Left ventricle myocardium inferior (tissue), 1 donor: Measurements from ENCODE around the gene PRDM16. TPM values are rescaled to one million over a fixed set of nuclear protein-coding genes. Genes with fewer than 3 reads are reported as not detected.

Source experiments
- DNase-seq: peaks from one replicate; pipeline ENCODE4 v3.0.0-alpha.2; 2020
- H3K27ac ChIP-seq: fragments of 200-600 bp; replicated peaks from 2 replicates; pipeline ENCODE4 v1.8.0; 2021
- H3K27me3 ChIP-seq: fragments of 200-600 bp; 2 replicates; pipeline ENCODE4 v1.8.0; 2021; ENCODE audit warnings: low read depth
- H3K36me3 ChIP-seq: fragments of 200-600 bp; 2 replicates; pipeline ENCODE4 v1.8.0; 2021
- H3K4me1 ChIP-seq: fragments of 200-600 bp; 2 replicates; pipeline ENCODE4 v1.8.0; 2021
- H3K4me3 ChIP-seq: fragments of 200-600 bp; 2 replicates; pipeline ENCODE4 v1.8.0; 2021; ENCODE audit warnings: mild to moderate bottlenecking, moderate library complexity
- H3K9me3 ChIP-seq: fragments of 200-600 bp; replicated peaks from 2 replicates; pipeline ENCODE4 v1.8.0; 2021
- intact Hi-C: fragments of 100-400 bp; cut with micrococcal nuclease; formaldehyde crosslinking; loops from one replicate; pipeline ENCODE4 v1.11.0; 2022
- total RNA-seq: library from RNA; stranded (reverse); fragmentation: NEBNext Ultra II Directional; extraction: Animal tissue kit (Norgen Biotek cat#: 25700); gene quantifications from one replicate; pipeline ENCODE4 v1.2.1, GENCODE V29; 2021
- TF ChIP-seq, protein P1 (sequence below): fragments of 200-600 bp; IDR thresholded peaks from 2 replicates; pipeline ENCODE4 v1.8.0; 2021; ENCODE audit warnings: antibody characterized with exemption, mild to moderate bottlenecking, borderline replicate concordance
- donor health status: DM: no; HTN: yes; CAD: no; lungs with severe emphysema.

PRDM16 gene
- total RNA-seq, 1 donor from 2014 or later: 16.6 TPM

DNA sequence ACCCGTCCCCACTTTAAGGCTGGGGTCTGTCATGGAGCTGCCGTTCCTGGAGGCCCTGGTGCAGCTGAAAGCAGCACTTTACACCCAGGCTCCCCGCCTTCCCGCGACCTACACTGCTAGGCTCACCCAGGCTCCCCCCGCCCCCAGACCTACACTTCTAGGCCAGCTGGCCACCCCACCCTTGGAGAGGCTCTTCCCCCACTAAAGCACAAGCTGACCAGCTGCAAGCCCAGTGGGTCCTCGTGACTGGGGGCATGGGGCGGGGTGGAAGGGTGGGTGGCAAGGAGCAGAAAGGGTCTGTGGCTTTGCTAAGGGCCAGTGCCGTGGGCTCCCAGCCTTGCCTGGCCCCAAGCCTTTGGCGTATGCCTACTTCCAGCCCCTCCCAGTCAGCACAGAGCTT is 375.7 kb downstream of the PRDM16 start:
- DNase-seq: no peak
- Histone ChIP-seq H3K27me3 (peaks cover 72% of the 10 kb centered on the region), H3K4me3 (no peak overlapping the region), H3K27ac (no peak overlapping the region), H3K4me1 (no peaks in the 10 kb centered on the region), H3K9me3 (peaks cover 21% of the 10 kb centered on the region), H3K36me3 (no peaks in the 10 kb centered on the region)
- TF ChIP-seq, protein P1, sequence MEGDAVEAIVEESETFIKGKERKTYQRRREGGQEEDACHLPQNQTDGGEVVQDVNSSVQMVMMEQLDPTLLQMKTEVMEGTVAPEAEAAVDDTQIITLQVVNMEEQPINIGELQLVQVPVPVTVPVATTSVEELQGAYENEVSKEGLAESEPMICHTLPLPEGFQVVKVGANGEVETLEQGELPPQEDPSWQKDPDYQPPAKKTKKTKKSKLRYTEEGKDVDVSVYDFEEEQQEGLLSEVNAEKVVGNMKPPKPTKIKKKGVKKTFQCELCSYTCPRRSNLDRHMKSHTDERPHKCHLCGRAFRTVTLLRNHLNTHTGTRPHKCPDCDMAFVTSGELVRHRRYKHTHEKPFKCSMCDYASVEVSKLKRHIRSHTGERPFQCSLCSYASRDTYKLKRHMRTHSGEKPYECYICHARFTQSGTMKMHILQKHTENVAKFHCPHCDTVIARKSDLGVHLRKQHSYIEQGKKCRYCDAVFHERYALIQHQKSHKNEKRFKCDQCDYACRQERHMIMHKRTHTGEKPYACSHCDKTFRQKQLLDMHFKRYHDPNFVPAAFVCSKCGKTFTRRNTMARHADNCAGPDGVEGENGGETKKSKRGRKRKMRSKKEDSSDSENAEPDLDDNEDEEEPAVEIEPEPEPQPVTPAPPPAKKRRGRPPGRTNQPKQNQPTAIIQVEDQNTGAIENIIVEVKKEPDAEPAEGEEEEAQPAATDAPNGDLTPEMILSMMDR: no peak
- intact Hi-C loops: no loop called here

GRCh38 chr1:3450202-3450863 is 381.3 kb downstream of the PRDM16 start:
- TF ChIP-seq, protein P1: no peak
- no peak for DNase-seq
- Histone ChIP-seq H3K27me3 (peaks cover 55% of the 10 kb centered on the region), H3K36me3 (no peaks in the 10 kb centered on the region), H3K9me3 (peaks cover 21% of the 10 kb centered on the region), H3K4me3 (no peak overlapping the region), H3K4me1 (peaks cover 19% of the 10 kb centered on the region), H3K27ac (no peak overlapping the region)
- intact Hi-C loops: no loop called here

GRCh38 chr1:3450983-3451382 is 382.0 kb downstream of the PRDM16 start:
- Histone ChIP-seq H3K4me3 (no peak overlapping the region), H3K36me3 (no peaks in the 10 kb centered on the region), H3K4me1 (peaks cover 25% of the 10 kb centered on the region), H3K27ac (no peak overlapping the region), H3K9me3 (peaks cover 16% of the 10 kb centered on the region), H3K27me3 (peaks cover 50% of the 10 kb centered on the region)
- intact Hi-C loops: no loop called here
- DNase-seq: no peak
- TF ChIP-seq, protein P1: no peak

- no peak for DNase-seq
- peaks cover 33% of the 10 kb centered on the region for H3K4me1 ChIP-seq
- H3K27me3 ChIP-seq: peaks cover 43% of the 10 kb centered on the region
- intact Hi-C loops: no loop called here
- TF ChIP-seq, protein P1: no peak
- no peaks in the 10 kb centered on the region for H3K36me3 ChIP-seq
- no peak overlapping the region for H3K4me3 ChIP-seq
- no peak overlapping the region for H3K27ac ChIP-seq
- H3K9me3 ChIP-seq: peaks cover 11% of the 10 kb centered on the region
Measured at GRCh38 chr1:3451994-3452865, 383.2 kb downstream of the PRDM16 start.

- Histone ChIP-seq H3K4me3 (no peak overlapping the region), H3K9me3 (peaks cover 5% of the 10 kb centered on the region), H3K36me3 (no peaks in the 10 kb centered on the region), H3K4me1 (peaks cover 39% of the 10 kb centered on the region), H3K27ac (no peak overlapping the region), H3K27me3 (peaks cover 43% of the 10 kb centered on the region)
- no peak for DNase-seq
- TF ChIP-seq, protein P1: no peak
- intact Hi-C loops: no loop called here
Measured at GRCh38 chr1:3452866-3453175, 383.8 kb downstream of the PRDM16 start.
